Measurements from ENCODE around the gene ZNF221.

The ZNF221 gene

GRCh38 chr19:44002212-44002565 is 51.2 kb downstream of the ZNF221 start:
- H3K4me3 ChIP-seq (ENCODE audit: low read depth, low read length): peak overlapping the region; percentile 93
- no peak for TF ChIP-seq CTCF (IDR thresholded peaks at IDR 0.05; ENCODE audit: low read depth, low read length)

- peak within 1 kb of the TSS; percentile 93 for H3K4me3 ChIP-seq (ENCODE audit: low read depth, low read length)
- TF ChIP-seq CTCF (IDR thresholded peaks at IDR 0.05; ENCODE audit: low read depth, low read length): no peak
Observed at GRCh38 chr19:44002566-44003460, 51.8 kb downstream of the ZNF221 start, which contains the start of gene ZNF230. TSS of gene ZNF230 (plus strand) at chr19:44002957. CDS start at chr19:44007079, 4,122 bp downstream.

GRCh38 chr19:44003461-44004009 is 52.5 kb downstream of the ZNF221 start:
- H3K4me3 ChIP-seq (ENCODE audit: low read depth, low read length): peak overlapping the region; percentile 93
- no peak for TF ChIP-seq CTCF (IDR thresholded peaks at IDR 0.05; ENCODE audit: low read depth, low read length)

- no peak for TF ChIP-seq CTCF (IDR thresholded peaks at IDR 0.05; ENCODE audit: low read depth, low read length)
- H3K4me3 ChIP-seq (ENCODE audit: low read depth, low read length): no peak overlapping the region
Observed at GRCh38 chr19:44005973-44006372, 54.9 kb downstream of the ZNF221 start.

GRCh38 chr19:44007473-44007872 is 56.4 kb downstream of the ZNF221 start:
- TF ChIP-seq CTCF (IDR thresholded peaks at IDR 0.05; ENCODE audit: low read depth, low read length): no peak
- H3K4me3 ChIP-seq (ENCODE audit: low read depth, low read length): no peak overlapping the region

GRCh38 chr19:44010468-44010867 is 59.4 kb downstream of the ZNF221 start:
- no peak for TF ChIP-seq CTCF (IDR thresholded peaks at IDR 0.05; ENCODE audit: low read depth, low read length)
- H3K4me3 ChIP-seq (ENCODE audit: low read depth, low read length): no peak overlapping the region
